NCI-H1105 treated with DMSO at 0.1 percent for 48 hours (cell line): ENCODE results near the gene WDR38.
"Not testable (repeated sequence)": the region's sequence is repeated elsewhere in the genome, so short reads cannot be mapped to it uniquely, and the experiment has no call there.

Experiments
- DNase-seq: peaks from one replicate; lab custom pipeline; 2025; lab: John Stamatoyannopoulos, UW

The WDR38 gene

GRCh38 chr9:124834591-124834990, 18.7 kb upstream of the WDR38 start:
- DNase-seq: no peak

GRCh38 chr9:124835026-124835557, 18.2 kb upstream of the WDR38 start:
- peak; percentile 88 for DNase-seq

- DNase-seq: not testable (repeated sequence)
Measured at GRCh38 chr9:124838132-124838531, 15.1 kb upstream of the WDR38 start.

GRCh38 chr9:124838567-124839275, 14.5 kb upstream of the WDR38 start:
- DNase-seq: not testable (repeated sequence)

GRCh38 chr9:124839612-124840299, 13.5 kb upstream of the WDR38 start:
- DNase-seq: peak; percentile 28

GRCh38 chr9:124840300-124840833, 12.9 kb upstream of the WDR38 start:
- no peak for DNase-seq

- DNase-seq: no peak
Measured at GRCh38 chr9:124841075-124841821, 12.0 kb upstream of the WDR38 start.

- DNase-seq: no peak
Measured at GRCh38 chr9:124843456-124844034, 9.7 kb upstream of the WDR38 start.

- no peak for DNase-seq
Measured at GRCh38 chr9:124844291-124844690, 9.0 kb upstream of the WDR38 start.

- DNase-seq: not testable (repeated sequence)
Measured at GRCh38 chr9:124846467-124846866, 6.8 kb upstream of the WDR38 start.

- DNase-seq: no peak
Measured at GRCh38 chr9:124846969-124847368, 6.3 kb upstream of the WDR38 start.

- no peak for DNase-seq
Measured at GRCh38 chr9:124849801-124850200, 3.5 kb upstream of the WDR38 start.

GRCh38 chr9:124852121-124852828, 985 bp upstream of the WDR38 start:
- no peak for DNase-seq

- DNase-seq: no peak
Measured at GRCh38 chr9:124853605-124854143, 414 bp downstream of the WDR38 start.

GRCh38 chr9:124854161-124854560, 901 bp downstream of the WDR38 start:
- DNase-seq: no peak

GRCh38 chr9:124854822-124855221, 1.6 kb downstream of the WDR38 start:
- no peak for DNase-seq

- no peak for DNase-seq
Measured at GRCh38 chr9:124855566-124855943, 2.3 kb downstream of the WDR38 start.

- no peak for DNase-seq
Measured at GRCh38 chr9:124855944-124856765, 2.9 kb downstream of the WDR38 start.

- no peak for DNase-seq
Measured at GRCh38 chr9:124857533-124858162, 4.4 kb downstream of the WDR38 start.
